HG02798 (cell line): ENCODE data around the gene PCNT.
"Not testable (repeated sequence)": the region's sequence is repeated elsewhere in the genome, so short reads cannot be mapped to it uniquely, and the experiment has no call there.

Experiments
- ATAC-seq: cut with Tn5 transposase; IDR thresholded peaks from one replicate; pipeline ENCODE4 v1.9.1; 2021; ENCODE audit warnings: mild to moderate bottlenecking; ENCODE audit not compliant: unreplicated experiment, poor library complexity

The PCNT gene

DNA sequence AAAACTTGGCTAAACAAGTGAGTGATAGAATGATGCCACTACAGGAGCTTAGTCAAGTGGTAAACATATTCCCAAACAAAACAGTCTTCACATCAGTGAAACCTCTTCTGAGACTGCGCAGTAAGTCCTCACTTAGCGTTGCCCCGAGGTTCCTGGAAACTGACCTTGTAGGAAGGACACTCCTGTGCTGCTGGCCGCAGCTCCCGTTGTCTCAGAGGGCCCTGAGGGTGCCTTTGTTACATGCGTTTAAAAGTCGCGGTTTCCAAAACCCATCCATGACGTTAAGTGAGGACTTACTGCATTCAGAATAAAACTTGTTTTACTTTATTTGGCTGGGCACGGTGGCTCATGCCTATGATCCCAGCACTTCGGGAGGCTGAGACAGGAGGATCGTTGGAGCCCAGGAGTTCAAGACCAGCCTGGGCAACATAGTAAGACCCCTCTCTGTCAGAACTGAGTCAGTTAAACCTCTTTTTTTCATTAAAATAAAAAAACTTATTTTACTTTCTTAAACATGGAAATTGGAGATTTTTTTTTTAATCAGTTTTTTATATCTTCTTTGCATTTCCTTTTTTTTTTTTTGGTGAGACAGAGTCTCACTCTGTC lies 98.8 kb downstream of the PCNT start:
- ATAC-seq, result no peak

DNA sequence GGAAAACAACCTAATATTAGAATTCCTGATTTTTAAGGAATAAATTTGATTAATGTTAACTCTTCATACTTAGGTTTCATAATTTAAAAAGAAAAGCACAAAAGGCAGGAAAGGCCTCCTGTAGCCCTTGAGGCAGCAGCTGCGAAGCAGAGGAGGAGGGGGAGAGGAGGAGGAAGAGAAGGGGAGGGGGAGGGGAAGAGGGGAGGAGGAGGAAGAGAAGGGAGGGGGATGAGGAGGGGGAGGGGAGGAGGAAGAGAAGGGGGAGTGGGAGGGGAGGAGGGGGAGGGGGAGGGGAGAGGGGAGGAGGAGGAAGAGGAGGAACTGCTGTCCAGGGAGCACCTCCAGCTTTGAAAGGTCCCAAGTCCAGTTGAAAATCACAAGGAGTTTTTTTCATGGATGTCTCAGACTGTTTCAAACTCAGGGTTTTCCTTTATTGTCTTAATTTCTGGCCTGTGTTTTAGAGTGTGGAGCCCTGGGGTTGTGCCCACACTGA lies 99.6 kb downstream of the PCNT start:
- ATAC-seq, result no peak

DNA sequence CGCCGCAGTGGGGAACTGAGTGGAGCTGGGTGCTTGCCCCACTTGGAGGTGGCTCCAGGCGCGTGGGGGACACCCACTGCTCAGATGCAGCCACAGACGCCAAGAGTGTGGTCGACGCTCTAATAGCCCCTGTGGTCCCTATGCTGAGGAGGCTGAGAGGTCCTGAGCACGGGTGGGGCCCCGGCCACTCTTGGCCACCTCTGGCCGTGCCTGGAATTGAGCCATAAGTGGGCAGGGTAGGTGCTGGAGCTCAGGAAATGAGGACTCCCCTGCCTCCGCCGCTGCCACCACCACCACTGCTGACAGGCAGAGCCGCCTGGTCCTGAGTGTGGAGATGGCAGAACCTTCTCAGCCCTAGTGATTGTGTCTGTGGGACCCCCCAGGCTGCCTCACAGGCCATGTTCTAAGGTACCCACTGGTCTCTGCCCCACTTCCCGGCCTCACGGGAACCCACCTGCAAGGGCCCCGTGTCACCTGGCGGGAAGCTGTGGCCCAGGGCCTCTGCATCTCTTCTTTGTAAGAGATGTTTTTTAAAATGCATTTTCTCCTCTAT lies 100.2 kb downstream of the PCNT start:
- no peak for ATAC-seq

DNA sequence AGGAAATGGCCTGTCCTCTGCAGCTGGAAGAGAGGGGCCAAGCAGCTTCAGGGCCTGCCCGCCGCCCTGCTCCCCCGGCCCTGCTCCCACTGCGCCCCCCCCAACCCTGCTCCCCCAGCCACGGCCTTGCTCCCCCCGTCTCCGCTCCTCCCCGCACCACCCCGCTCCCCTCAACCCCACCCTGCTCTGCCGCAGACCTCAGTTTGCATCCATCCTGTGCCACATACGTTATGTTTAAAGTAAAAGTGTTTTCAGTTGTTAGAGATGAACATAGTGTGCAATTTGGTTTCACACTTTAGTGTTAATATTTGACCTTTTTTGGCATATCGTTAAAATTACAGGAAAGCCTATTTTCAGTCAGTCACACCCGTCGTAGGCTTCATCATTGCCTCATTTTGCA lies 100.7 kb downstream of the PCNT start:
- no peak for ATAC-seq

DNA sequence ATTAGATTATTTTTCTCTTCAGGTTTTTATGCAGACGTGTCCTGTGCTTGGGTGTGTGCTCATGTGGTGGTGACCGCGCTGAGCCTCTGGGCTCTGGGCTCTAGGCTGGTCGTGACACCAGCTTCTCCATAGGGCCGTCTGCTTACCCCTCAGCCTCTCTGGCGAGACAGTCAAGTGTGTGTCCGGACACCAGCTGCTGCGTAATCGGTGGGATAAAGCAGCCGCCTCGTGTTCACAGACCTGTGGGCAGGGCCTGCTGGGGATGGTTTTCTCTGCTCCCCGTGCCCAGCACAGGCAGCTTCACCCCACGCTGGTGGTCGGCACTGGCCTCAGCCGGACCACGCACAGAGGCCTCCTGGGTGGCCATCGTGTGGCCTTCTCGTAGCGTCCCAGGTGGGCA lies 101.1 kb downstream of the PCNT start:
- no peak for ATAC-seq

DNA sequence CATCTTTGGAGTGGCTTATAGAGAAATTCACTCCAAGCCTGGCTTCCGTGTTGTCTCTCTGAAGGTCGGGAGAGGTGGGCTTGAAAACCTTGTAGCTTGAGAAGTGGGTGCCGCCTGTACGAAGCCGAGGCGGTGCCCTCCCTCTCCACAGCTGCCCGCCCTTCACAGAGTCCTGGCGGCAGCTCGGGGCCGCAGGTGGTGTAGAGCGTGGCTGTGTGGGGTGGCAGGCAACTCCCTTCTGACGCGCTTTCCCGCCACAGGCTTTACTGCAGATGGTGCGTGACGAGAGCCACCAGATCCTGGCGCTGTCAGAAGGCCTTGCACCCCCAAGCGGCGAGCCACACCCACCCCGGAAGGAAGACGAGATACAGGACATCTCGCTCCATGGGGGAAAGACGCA lies 101.6 kb downstream of the PCNT start:
- ATAC-seq, result no peak

DNA sequence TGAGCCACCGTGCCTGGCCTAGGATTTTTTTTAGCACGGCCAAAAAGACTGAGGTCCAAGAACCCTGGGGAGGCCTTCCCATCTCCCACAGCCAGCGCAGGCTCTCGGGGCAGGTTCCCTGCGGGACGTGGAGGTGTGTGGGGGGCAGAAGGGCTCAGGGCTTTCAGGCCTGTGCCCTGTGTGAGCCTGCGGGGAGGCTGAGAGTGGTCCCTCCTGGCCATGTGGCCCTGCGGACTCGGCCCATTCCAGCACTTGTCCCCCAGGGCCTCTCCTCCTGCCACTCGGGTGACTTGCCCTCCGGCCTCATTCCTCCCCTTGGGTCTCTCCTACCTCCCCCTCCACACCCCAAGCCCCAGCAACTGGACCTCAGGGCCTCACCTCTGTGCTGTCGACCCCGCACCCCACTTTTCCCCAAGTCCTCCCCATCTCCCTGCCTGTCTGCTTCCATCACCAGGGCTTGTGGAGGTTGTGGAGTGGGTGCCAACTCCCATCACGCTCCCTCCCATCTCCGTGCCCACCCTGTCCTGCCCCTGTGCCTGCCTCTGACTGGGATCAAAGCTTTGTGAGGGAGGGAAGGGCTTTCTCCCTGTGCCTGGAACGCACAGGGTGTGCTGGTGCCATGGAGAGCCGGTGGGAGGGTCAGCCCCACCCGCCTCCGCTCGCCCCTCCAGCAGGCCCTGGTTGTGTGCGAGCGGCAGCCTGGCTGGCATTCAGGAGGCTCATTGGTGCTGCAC lies 102.5 kb downstream of the PCNT start:
- ATAC-seq, result no peak

DNA sequence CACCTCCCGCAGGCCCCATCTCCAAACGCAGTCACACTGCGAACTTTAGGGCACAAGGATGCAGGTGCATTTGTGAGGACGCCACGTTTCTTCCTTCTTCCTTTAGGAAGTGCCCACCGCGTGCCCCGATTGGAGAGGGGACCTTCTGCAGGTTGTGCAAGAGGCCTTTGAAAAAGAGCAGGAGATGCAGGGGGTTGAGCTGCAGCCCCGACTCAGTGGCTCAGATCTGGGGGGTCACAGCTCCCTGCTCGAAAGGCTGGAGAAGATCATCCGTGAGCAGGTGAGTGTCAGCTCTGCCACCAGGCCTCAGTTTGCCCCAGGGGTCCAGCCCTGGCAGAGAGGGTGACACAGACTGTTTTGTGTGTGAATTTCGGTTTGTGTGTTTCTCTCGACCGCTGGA lies 103.6 kb downstream of the PCNT start:
- no peak for ATAC-seq

DNA sequence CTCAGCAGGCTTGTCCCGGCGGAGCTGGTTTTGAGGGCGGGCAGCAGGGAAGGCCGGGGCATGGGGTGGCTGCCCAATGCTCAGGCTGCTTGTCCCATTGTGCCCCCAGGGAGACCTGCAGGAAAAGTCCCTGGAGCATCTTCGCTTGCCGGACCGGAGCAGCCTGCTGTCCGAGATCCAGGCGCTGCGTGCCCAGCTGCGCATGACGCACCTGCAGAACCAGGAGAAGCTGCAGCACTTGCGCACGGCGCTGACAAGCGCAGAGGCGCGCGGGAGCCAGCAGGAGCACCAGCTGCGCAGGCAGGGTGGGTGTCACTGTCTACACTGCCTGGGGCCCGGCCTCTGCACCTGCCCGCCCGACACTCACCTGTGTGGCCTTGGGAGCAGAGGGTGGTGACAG lies 104.3 kb downstream of the PCNT start:
- ATAC-seq, result no peak

DNA sequence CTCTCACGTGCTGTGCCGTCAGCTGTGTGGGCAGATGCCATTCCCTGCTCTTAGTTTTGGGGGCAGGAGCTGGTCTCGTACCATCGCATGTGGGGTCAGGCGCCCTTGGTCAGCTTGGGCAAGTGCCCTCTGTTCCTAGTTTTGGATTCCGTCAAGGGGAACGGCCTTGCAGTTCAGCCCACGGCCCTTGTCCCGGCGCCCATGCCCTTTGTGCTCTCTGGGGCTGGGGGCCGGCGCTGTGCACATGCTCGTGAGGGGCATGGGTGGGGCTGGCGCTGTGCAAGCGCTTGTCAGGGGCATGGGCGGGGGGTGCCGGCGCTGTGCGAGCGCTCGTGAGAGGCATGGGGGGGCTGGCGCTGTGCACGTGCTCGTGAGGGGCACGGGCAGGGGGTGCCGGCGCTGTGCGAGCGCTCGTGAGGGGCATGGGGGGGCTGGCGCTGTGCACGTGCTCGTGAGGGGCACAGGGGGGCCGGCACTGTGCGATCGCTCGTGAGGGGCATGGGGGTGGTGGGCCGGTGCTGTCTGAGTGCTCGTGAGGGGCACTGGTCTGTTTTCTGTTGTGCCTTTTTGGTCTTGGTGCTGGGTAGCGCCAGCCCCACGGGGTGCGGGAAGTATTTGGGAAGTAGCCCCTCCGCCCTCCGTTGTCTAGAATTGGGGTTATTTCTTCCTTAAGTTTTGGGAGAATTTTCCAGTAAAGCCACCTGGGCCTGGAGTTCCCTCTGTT lies 105.2 kb downstream of the PCNT start:
- ATAC-seq, result no peak

DNA sequence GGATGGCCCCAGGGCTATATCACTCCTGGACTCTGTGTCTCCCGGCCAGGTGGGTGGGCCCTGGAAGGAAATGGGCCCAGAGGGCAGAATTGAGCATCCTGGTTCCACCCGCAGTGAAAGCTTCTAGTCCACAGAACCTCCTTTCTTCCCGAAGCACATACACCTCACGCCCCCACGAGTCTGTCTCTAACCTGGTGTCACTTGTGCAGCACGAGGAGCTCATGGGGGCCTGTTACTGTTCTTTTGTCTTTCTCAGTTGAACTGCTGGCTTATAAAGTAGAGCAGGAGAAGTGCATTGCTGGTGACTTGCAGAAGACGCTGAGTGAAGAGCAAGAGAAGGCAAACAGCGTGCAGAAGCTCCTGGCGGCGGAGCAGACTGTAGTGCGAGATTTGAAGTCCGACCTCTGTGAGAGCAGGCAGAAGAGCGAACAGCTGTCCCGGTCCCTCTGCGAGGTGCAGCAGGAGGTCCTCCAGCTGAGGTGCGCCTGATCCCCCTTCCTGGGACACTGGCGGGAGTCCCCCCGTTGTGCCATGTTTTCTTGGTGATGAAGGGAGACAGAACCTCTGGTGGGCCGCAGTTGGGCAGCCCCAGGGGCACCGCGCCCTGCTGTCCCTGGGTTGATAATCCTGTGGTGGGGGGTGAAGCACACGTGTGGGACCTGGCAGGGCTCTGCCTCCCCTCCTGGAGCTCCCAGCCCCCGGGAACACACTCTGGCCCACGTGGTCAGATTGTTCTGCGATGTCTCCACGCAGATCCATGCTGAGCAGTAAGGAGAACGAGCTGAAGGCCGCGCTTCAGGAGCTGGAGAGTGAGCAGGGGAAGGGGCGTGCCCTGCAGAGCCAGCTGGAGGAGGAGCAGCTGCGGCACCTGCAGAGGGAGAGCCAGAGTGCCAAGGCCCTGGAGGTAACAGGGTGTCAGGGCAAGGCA lies 106.1 kb downstream of the PCNT start:
- ATAC-seq, result no peak

DNA sequence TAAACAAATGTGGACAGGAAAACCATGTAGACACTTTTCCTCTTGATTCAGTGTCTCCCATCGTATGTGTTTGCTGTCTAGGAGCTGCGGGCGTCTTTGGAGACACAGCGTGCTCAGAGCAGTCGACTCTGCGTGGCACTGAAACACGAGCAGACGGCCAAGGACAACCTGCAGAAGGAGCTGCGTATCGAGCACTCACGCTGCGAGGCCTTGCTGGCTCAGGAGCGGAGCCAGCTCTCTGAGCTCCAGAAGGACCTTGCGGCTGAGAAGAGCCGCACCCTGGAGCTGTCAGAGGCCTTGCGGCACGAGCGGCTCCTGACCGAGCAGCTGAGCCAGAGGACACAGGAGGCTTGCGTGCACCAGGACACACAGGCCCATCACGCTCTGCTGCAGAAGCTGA lies 107.5 kb downstream of the PCNT start:
- no peak for ATAC-seq

DNA sequence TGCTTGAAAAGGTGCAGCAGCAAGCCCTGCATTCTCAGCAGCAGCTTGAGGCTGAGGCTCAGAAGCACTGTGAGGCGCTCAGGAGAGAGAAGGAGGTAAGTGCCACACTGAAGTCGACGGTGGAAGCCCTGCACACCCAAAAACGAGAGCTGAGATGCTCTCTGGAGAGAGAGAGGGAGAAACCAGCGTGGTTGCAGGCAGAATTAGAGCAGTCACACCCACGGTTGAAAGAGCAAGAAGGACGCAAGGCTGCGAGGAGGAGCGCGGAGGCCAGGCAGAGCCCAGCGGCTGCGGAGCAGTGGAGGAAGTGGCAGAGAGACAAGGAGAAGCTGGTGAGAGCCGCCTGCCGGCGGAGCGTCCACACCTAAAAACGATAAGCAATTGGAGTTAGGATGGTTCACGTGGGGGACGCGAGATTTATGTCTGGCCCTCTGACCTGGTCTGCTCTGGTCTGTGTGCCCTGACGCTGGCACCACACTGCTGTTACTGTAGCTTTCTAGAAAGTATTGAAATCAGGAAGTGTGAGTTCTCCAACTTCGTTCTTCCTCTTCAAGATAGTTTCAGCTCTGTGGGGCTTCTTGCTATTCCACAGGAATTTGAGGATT lies 108.0 kb downstream of the PCNT start:
- ATAC-seq, result no peak

DNA sequence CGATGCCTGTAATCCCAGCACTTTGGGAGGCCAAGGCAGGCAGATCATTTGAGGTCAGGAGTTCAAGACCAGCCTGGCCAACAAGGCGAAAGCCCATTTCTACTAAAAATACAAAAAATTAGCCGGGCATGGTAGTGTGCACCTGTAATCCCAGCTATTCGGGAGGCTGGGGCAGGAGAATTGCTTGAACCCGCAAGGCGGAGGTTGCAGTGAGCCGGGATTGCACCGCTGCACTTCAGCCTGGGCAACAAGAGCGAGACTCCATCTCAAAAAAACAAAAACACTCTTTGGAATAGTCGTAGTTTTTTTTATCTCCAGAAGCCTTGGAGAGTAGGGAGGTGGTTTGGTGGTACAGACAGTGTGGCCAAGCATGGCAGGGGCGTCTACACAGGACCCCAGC lies 109.2 kb downstream of the PCNT start:
- not testable (repeated sequence) for ATAC-seq

DNA sequence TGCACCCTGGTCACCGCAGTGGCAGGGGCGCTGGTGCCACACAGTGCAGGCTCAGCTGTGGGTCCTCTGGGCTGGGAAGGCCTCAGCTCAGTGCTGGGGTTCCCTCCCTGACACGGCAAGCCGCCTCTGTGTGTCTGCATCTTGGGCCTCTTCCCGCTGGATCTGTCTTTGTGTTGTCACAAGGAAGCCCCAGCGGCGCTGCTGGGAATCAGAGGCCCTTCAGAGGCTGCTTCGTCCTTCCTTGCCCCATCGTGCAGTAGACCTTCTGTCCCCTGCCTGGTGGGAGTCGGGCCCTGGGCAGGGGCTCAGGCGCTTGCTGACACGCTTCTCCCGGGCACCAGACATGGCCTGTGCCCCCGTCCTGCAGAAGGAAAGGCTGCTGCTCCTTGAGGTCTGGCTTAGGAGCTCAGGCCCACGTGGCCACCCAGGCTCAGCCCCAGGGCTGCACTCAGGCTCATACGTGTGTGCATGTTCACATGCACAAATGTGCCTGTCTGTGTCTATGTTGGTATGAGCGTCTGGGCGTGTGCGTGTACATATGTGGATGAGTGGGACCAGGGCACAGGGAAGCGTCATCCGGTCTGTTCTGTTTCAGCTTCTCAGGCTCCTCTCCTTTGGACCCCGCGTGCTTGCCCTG lies 110.5 kb downstream of the PCNT start:
- ATAC-seq, result no peak

DNA sequence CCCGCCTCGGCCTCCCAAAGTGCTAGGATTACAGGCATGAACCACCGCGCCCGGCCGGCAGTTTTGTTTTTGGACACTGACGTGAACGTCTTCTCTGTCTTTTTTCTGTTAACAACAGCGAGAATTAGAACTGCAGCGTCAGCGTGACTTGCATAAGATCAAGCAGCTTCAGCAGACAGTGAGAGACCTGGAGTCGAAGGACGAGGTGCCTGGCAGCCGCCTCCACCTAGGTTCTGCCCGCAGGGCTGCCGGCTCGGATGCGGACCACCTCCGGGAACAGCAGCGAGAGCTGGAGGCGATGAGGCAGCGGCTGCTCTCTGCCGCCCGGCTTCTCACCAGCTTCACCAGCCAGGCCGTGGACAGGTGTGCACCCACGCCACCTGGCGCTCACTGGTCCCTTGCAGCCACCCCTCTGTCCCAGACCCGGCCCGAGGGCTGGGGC lies 111.9 kb downstream of the PCNT start:
- no peak for ATAC-seq

DNA sequence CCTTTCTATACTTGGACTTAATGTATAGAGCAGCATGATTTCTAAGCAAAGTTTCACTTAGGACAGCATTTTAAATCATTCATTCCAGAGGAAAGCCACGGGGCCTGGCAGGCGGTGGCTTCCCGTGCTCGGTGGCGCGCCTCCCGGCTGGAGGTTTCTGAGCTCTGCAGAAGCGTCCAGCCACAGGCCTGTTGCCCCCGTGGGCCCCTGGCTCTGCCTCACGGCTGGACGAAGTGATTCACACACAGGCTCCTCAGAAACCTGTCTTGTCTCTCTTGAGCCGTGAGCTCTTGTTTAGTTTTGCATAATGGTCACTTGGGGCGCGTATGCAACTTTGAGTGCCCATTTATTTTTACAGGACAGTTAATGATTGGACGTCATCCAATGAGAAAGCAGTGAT lies 112.7 kb downstream of the PCNT start:
- no peak for ATAC-seq

DNA sequence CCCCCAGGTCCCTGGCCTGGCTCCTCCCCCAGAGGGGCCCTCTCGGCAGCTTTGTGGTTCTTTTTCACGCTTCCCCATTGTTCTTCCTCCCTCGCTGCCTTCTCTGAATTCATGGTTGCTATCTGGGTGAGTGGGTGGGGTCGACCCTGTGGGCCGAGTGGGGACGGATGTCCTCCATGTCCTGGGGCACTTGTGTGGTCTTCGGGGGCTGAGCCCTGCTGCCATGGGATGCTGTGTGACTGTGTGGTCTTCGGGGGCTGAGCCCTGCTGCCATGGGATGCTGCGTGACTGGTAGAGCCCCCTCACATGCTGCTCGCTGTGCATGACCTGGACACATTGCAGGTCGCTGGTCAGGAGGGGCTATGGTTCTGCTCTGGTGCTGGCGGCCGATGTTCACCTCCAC lies 113.1 kb downstream of the PCNT start:
- ATAC-seq, result no peak

DNA sequence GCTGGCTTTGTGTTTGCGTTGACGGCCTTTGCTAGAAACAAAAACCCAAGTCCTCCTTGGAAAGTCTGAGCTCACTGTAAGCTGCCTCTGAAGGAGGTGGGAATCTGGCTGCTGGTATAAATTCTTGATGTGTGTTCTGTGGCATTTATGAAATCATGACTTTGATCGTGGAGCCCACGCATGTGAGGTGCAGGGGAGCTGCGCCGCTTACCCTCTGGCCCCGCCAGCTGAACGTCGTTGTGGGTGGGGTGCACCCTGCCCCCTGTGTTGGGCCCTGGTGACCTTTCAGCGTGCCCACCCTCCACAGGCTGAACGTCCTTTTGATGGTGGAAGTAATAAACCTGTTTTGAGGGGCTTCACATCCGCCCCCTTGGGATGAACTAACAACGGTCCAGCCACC lies 113.6 kb downstream of the PCNT start:
- no peak for ATAC-seq
